Esophagus squamous epithelium (tissue), 4 donors: ENCODE results near the gene CACNA2D3.

Experiments used
- POLR2A ChIP-seq, 4 donors: fragments of 450-650 bp; IDR thresholded peaks; one replicate each; pipeline ENCODE4 v1.6.1; 2017; ENCODE audit warnings: antibody characterized with exemption in 4 of 4, mild to moderate bottlenecking in 4 of 4, moderate library complexity in 3 of 4
- TF ChIP-seq, protein P1 (sequence below), 6 experiments: fragments of 450-650 bp in 4 of 6; fragments of 200-600 bp in 2 of 6; sonication (generic) in 2 of 6; IDR thresholded peaks; one replicate each; pipeline ENCODE4 v1.5.1; 2016 to 2019; ENCODE audit warnings: antibody characterized with exemption in 6 of 6, mild to moderate bottlenecking in 4 of 6, moderate library complexity in 4 of 6

DNA sequence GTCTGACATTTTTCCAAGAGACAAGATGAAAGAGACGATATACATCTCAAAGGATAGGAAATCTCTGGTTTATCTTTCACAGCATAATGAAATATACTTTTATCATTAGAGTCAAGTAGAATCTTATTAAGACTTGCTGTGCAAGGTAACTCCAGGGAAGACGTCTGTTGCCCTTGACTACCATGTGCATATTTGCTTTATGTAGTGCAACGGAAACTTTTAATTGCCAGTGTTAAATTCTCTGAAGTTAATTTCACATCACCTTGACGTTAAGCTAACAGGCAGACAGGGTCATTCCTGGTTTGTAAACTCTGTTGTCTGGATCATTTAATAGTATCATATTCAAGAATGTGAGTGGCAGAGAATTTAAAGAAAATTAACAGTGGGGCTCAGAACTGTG lies 722.7 kb downstream of the CACNA2D3 start:
- TF ChIP-seq, protein P1, sequence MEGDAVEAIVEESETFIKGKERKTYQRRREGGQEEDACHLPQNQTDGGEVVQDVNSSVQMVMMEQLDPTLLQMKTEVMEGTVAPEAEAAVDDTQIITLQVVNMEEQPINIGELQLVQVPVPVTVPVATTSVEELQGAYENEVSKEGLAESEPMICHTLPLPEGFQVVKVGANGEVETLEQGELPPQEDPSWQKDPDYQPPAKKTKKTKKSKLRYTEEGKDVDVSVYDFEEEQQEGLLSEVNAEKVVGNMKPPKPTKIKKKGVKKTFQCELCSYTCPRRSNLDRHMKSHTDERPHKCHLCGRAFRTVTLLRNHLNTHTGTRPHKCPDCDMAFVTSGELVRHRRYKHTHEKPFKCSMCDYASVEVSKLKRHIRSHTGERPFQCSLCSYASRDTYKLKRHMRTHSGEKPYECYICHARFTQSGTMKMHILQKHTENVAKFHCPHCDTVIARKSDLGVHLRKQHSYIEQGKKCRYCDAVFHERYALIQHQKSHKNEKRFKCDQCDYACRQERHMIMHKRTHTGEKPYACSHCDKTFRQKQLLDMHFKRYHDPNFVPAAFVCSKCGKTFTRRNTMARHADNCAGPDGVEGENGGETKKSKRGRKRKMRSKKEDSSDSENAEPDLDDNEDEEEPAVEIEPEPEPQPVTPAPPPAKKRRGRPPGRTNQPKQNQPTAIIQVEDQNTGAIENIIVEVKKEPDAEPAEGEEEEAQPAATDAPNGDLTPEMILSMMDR (IDR thresholded peaks at IDR 0.05): no peak
- TF ChIP-seq POLR2A (IDR thresholded peaks at IDR 0.05): no peak
